Smooth muscle cell (in vitro differentiated cells): Measurements from ENCODE around the gene SLC39A3. TPM values are rescaled to one million over a fixed set of nuclear protein-coding genes. Genes with fewer than 3 reads are reported as not detected.

ENCODE experiments used
- DNase-seq: peaks from one replicate; lab custom pipeline; 2025; ENCODE audit not compliant: unreplicated experiment; lab: John Stamatoyannopoulos, UW
- H2AFZ ChIP-seq: fragments of 200-600 bp; sonication (generic); 2 replicates; pipeline ENCODE4 v1.6.0; 2016; ENCODE audit warnings: antibody characterized with exemption, low read depth, mild to moderate bottlenecking
- H3F3A ChIP-seq: fragments of 200-600 bp; sonication (generic); 2 replicates; pipeline ENCODE4 v1.6.0; 2017; ENCODE audit warnings: antibody characterized with exemption, low read depth
- H3K27ac ChIP-seq: fragments of 200-600 bp; sonication (generic); 2 replicates; pipeline ENCODE4 v1.5.1; 2016; ENCODE audit warnings: low read depth, mild to moderate bottlenecking
- H3K27me3 ChIP-seq: fragments of 200-600 bp; sonication (generic); 2 replicates; pipeline ENCODE4 v1.6.1; 2016; ENCODE audit warnings: low read depth, mild to moderate bottlenecking
- H3K36me3 ChIP-seq: fragments of 200-600 bp; sonication (generic); 2 replicates; pipeline ENCODE4 v1.5.1; 2016; ENCODE audit warnings: low read depth
- H3K4me1 ChIP-seq: fragments of 200-600 bp; sonication (generic); 2 replicates; pipeline ENCODE4 v1.5.1; 2016; ENCODE audit warnings: low read depth
- H3K4me2 ChIP-seq: fragments of 200-600 bp; sonication (generic); 2 replicates; pipeline ENCODE4 v1.6.0; 2016; ENCODE audit warnings: mild to moderate bottlenecking
- H3K4me3 ChIP-seq: fragments of 200-600 bp; sonication (generic); 2 replicates; pipeline ENCODE4 v1.5.1; 2016; ENCODE audit warnings: mild to moderate bottlenecking
- H3K79me2 ChIP-seq: fragments of 200-600 bp; sonication (generic); 2 replicates; pipeline ENCODE4 v1.6.0; 2016; ENCODE audit warnings: low read depth, mild to moderate bottlenecking
- H3K9ac ChIP-seq: fragments of 200-600 bp; sonication (generic); 2 replicates; pipeline ENCODE4 v1.6.0; 2016; ENCODE audit warnings: low read depth
- H3K9me3 ChIP-seq: fragments of 200-600 bp; sonication (generic); replicated peaks from 2 replicates; pipeline ENCODE4 v1.5.1; 2016; ENCODE audit warnings: low read depth
- H4K20me1 ChIP-seq: fragments of 200-600 bp; sonication (generic); 2 replicates; pipeline ENCODE4 v1.6.0; 2016; ENCODE audit warnings: low read depth
- CTCF ChIP-seq: fragments of 200-600 bp; sonication (generic); IDR thresholded peaks from 2 replicates; pipeline ENCODE4 v1.5.1; 2017; ENCODE audit warnings: borderline replicate concordance, mild to moderate bottlenecking, antibody characterized with exemption; ENCODE audit not compliant: insufficient read depth, poor library complexity, severe bottlenecking
- WGBS: methylation state at CpG from one replicate; pipeline ENCODE4 v1.1.7; 2016; ENCODE audit warnings: low lambda C conversion rate; 5-methylcytosine and 5-hydroxymethylcytosine counted together
- polyA plus RNA-seq: library from polyadenylated mRNA; unstranded; fragments of >200 nt; fragmentation: Nextera tagmentation; extraction: Ambion mirVana; gene quantifications from 2 replicates; pipeline ENCODE4 v1.2.1, GENCODE V29; 2016
- total RNA-seq: library from RNA; depleted of rRNA; stranded (reverse); fragments of >200 nt; gene quantifications from 2 replicates; pipeline ENCODE4 v1.2.3, GENCODE V29; 2014

The SLC39A3 gene
- total and polyA plus RNA-seq, 2 experiments from 2014 or later = 24.2 to 46.1 TPM

GRCh38 chr19:2785244-2785997, 45.6 kb upstream of the SLC39A3 start, which contains the start of gene THOP1:
Gene THOP1 (plus strand): TSS chr19:2785503. CDS start chr19:2785663, 160 bp downstream.
- H3K4me1 ChIP-seq = peaks cover 14% of the 10 kb centered on the region
- H4K20me1 ChIP-seq = peaks cover 21% of the 10 kb centered on the region
- no peak for TF ChIP-seq CTCF
- H3K4me3 ChIP-seq = peak within 1 kb of the TSS; percentile 89
- peak within 1 kb of the TSS; percentile 89 for H3K27ac ChIP-seq
- no peaks in the 10 kb centered on the region for H3K36me3 ChIP-seq
- H3K9me3 ChIP-seq = no peaks in the 10 kb centered on the region
- under 1% methylated on average over 61 of the region's 78 CpGs for WGBS
- H3K27me3 ChIP-seq = no peaks in the 10 kb centered on the region
- peaks cover 7% of the 10 kb centered on the region for H3F3A ChIP-seq
- H3K4me2 ChIP-seq = peak within 1 kb of the TSS; percentile 100
- peaks cover 58% of the 10 kb centered on the region for H3K79me2 ChIP-seq
- peak; percentile 92 for DNase-seq
- H2AFZ ChIP-seq = peak within 1 kb of the TSS; percentile 87
- peak within 1 kb of the TSS; percentile 84 for H3K9ac ChIP-seq

GRCh38 chr19:2783781-2784145, 43.9 kb upstream of the SLC39A3 start:
- Histone ChIP-seq H3K9ac (no peak overlapping the region), H3K9me3 (no peaks in the 10 kb centered on the region), H4K20me1 (peaks cover 37% of the 10 kb centered on the region), H3K4me2 (peak overlapping the region; percentile 82), H3K4me3 (peak overlapping the region; percentile 85), H3K27ac (peak overlapping the region; percentile 82), H3K4me1 (peaks cover 14% of the 10 kb centered on the region), H3K27me3 (no peaks in the 10 kb centered on the region), H3K79me2 (peaks cover 71% of the 10 kb centered on the region), H2AFZ (peak overlapping the region; percentile 44), H3K36me3 (no peaks in the 10 kb centered on the region), H3F3A (peaks cover 7% of the 10 kb centered on the region)
- WGBS = 92% methylated on average over 7 of the region's 7 CpGs
- TF ChIP-seq CTCF = no peak
- DNase-seq = no peak

- Histone ChIP-seq H3K27ac (peak within 1 kb of the TSS; percentile 82), H3K4me3 (peak within 1 kb of the TSS; percentile 85), H3K36me3 (no peaks in the 10 kb centered on the region), H3K9ac (peak within 1 kb of the TSS; percentile 99), H3K27me3 (no peaks in the 10 kb centered on the region), H4K20me1 (peaks cover 43% of the 10 kb centered on the region), H3K4me2 (peak within 1 kb of the TSS; percentile 91), H3K79me2 (peaks cover 75% of the 10 kb centered on the region), H3K9me3 (no peaks in the 10 kb centered on the region), H3F3A (peaks cover 7% of the 10 kb centered on the region), H2AFZ (peak within 1 kb of the TSS; percentile 73), H3K4me1 (peaks cover 14% of the 10 kb centered on the region)
- peak; percentile 85 for DNase-seq
- 1% methylated on average over 67 of the region's 68 CpGs for WGBS
- TF ChIP-seq CTCF = peak; percentile 12
These were observed 43.3 kb upstream of the SLC39A3 start, which contains the start of gene SGTA for GRCh38 chr19:2782936-2783780. Gene SGTA (minus strand): TSS chr19:2783273. CDS start chr19:2769068, 14,205 bp downstream.
